ENCODE data around the gene SHISA4.
"Not testable (repeated sequence)": the region's sequence is repeated elsewhere in the genome, so short reads cannot be mapped to it uniquely, and the experiment has no call there.

The SHISA4 gene

DNA sequence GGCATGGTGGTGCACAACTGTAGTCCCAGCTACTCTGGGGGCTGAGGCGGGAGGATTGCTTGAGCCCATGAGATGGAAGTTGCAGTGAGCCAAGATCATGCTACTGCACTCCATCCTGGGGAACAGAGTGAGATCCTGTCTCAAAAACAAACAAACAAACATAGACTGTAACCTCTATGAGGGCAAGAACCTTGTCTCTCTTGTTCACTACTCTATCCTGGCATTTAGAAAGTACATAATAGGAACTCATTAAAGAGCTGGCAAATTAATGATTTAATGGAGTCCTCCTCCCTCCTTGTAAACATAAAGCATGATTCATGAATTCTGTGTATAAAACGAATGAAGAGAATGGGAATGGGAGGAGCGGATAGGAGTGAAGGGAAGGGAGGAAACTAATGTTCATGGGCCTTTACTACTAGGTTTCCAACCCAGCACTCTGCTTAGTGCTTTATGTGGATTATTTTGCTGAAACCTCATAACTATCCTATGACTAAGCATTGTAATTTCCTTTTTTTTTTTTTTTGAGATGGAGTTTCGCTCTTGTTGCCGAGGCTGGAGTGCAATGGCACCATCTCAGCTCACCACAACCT lies 49.0 kb downstream of the SHISA4 start:
- Histone ChIP-seq H3K4me3 (ENCODE audit: low read depth in 1 of 2, low read length in 1 of 2) (no peak overlapping the region), H3K4me1 (ENCODE audit: control insufficient read depth in 1 of 2, insufficient read depth in 1 of 2, low read depth in 1 of 2, low read length in 1 of 2) (no peaks in the 10 kb centered on the region), H3K36me3 (no peaks in the 10 kb centered on the region), H3K27ac (no peak overlapping the region), H3K27me3 (peaks cover 14% of the 10 kb centered on the region), H3K9me3 (no peaks in the 10 kb centered on the region)
- TF ChIP-seq, protein P1, sequence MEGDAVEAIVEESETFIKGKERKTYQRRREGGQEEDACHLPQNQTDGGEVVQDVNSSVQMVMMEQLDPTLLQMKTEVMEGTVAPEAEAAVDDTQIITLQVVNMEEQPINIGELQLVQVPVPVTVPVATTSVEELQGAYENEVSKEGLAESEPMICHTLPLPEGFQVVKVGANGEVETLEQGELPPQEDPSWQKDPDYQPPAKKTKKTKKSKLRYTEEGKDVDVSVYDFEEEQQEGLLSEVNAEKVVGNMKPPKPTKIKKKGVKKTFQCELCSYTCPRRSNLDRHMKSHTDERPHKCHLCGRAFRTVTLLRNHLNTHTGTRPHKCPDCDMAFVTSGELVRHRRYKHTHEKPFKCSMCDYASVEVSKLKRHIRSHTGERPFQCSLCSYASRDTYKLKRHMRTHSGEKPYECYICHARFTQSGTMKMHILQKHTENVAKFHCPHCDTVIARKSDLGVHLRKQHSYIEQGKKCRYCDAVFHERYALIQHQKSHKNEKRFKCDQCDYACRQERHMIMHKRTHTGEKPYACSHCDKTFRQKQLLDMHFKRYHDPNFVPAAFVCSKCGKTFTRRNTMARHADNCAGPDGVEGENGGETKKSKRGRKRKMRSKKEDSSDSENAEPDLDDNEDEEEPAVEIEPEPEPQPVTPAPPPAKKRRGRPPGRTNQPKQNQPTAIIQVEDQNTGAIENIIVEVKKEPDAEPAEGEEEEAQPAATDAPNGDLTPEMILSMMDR (IDR thresholded peaks at IDR 0.05), result no peak

DNA sequence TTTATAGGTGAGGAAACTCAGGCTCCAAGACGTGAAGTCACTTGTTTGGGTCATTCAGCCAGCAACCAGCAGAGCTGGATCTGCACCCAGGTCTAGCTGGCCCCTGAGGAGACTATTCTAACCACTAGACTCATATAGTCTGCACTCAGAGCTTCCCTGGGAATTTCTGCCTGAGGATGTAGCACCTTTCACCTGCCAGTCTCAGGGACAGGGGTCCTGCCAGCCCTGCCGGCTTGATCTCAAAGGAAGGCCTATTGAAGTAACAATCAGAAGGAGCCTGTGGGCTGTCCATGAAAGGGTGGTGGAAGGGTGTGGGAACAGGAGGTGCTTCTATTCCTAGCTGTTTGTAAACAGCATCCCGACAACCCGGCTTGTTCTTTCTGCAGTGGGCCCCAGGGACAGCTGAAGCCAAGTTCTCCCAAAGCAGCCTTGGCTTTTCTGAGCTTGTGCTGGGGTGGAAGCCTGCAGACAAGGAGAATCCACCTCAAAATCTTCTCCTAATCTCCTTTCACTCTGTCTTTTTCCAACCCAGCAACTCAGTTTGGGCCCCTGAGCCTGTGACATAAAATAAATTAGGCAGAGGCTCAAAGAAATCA lies 49.8 kb downstream of the SHISA4 start:
- Histone ChIP-seq H3K27me3 (peaks cover 14% of the 10 kb centered on the region), H3K36me3 (no peaks in the 10 kb centered on the region), H3K27ac (no peak overlapping the region), H3K9me3 (no peaks in the 10 kb centered on the region), H3K4me1 (ENCODE audit: control insufficient read depth in 1 of 2, insufficient read depth in 1 of 2, low read depth in 1 of 2, low read length in 1 of 2) (no peaks in the 10 kb centered on the region), H3K4me3 (ENCODE audit: low read depth in 1 of 2, low read length in 1 of 2) (no peak overlapping the region)
- TF ChIP-seq, protein P1 (IDR thresholded peaks at IDR 0.05), result no peak

DNA sequence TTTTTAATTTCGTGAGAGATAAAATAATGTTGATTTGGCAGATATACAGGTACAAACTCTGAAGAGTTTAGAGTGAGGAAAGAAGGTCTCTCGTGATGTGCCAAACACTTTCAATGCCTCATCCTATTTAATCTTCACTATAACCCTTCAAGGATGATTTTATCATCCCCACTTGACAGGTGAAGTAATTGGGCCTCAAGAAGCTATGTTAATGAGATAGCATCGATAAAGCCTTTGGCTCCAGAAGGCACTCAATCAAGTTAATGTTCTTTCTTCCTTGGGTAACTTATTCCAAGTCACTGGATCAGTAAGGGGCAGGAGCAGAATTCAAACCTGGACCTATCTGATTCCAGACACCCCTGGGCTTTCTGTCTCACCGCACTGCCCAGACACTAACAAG lies 50.5 kb downstream of the SHISA4 start:
- Histone ChIP-seq H3K4me1 (ENCODE audit: control insufficient read depth in 1 of 2, insufficient read depth in 1 of 2, low read depth in 1 of 2, low read length in 1 of 2) (no peaks in the 10 kb centered on the region), H3K27me3 (peaks cover 14% of the 10 kb centered on the region), H3K4me3 (ENCODE audit: low read depth in 1 of 2, low read length in 1 of 2) (no peak overlapping the region), H3K9me3 (no peaks in the 10 kb centered on the region), H3K36me3 (no peaks in the 10 kb centered on the region), H3K27ac (no peak overlapping the region)
- TF ChIP-seq, protein P1 (IDR thresholded peaks at IDR 0.05), result no peak

DNA sequence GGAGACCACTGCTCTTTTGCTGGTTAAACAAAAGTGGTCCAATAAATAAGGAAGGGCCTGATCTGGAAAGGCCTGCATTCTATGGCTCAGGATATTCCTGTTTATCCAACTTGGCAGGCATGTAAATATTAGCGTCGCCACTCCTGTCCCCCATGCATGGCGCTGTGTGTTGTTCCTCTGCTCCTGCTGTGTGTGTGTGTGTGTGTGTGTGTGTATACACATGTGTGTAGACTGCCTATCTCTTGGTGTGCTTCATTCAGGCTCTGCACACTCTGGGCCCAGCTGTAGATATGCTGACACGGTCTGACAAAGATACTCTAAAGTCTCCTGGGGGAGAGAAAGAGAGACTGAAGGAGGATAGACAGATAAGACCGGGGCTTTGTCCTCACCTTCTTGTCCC lies 50.9 kb downstream of the SHISA4 start:
- H3K9me3 ChIP-seq, result no peaks in the 10 kb centered on the region
- H3K36me3 ChIP-seq, result no peaks in the 10 kb centered on the region
- TF ChIP-seq, protein P1 (IDR thresholded peaks at IDR 0.05), result no peak
- H3K4me1 ChIP-seq (ENCODE audit: control insufficient read depth in 1 of 2, insufficient read depth in 1 of 2, low read depth in 1 of 2, low read length in 1 of 2), result no peaks in the 10 kb centered on the region
- peaks cover 14% of the 10 kb centered on the region for H3K27me3 ChIP-seq
- no peak overlapping the region for H3K27ac ChIP-seq
- H3K4me3 ChIP-seq (ENCODE audit: low read depth in 1 of 2, low read length in 1 of 2), result no peak overlapping the region

DNA sequence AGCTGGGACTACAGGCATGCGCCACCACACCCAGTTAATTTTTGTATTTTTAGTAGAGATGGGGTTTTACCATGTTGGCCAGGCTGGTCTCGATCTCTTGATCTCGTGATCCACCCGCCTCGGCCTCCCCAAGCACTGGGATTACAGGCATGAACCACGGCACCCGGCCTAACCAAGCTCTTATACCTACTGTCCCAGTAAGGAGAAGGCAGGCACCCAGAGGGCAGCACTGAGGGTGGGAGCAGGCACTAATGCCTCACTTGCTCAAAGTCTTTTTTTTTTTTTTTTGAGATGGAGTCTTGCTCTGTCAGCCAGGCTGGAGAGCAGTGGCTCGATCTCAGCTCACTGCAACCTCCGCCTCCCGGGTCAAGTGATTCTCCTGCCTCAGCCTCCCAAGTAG lies 51.6 kb downstream of the SHISA4 start:
- not testable (repeated sequence) for H3K4me3 ChIP-seq (ENCODE audit: low read depth in 1 of 2, low read length in 1 of 2); H3K36me3 ChIP-seq; H3K4me1 ChIP-seq (ENCODE audit: control insufficient read depth in 1 of 2, insufficient read depth in 1 of 2, low read depth in 1 of 2, low read length in 1 of 2); H3K27ac ChIP-seq; H3K9me3 ChIP-seq
- peaks cover 17% of the 10 kb centered on the region for H3K27me3 ChIP-seq

DNA sequence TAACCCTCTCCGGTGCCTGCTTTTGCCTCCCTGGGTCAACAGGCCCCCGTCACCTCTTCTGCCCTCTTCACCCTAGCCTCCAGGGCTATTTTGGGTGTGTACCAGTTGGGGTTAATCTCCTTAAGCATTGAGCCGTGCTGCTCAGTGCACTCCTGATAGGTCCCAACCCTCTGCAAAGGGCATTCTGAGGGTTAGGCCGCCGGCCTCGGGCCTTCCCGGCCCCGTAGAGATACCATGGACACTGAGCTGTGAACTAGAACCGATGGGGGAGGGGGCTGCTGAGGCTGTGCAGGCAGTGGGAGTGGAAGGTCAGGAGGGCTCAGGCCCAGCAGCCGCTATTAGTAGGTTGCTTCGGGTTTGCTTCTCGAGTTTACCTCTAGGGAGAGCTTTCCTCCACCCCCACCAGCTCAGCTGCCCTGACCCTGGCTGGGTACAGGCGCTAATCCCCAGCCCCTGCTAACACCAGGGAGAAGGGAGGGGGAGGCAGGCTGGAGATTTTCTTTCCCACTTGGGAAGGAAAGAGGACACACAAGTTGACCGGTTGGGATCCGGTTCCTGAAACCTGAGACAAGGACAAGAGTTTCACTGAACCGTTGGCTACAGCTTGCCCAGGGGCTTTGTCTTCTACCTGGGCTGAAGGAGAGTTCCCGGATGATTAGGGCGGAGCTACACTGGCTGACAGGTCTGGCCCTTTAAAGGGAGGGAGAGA lies 52.9 kb downstream of the SHISA4 start:
- Histone ChIP-seq H3K27me3 (peaks cover 30% of the 10 kb centered on the region), H3K4me1 (ENCODE audit: control insufficient read depth in 1 of 2, insufficient read depth in 1 of 2, low read depth in 1 of 2, low read length in 1 of 2) (no peaks in the 10 kb centered on the region), H3K36me3 (no peaks in the 10 kb centered on the region), H3K4me3 (ENCODE audit: low read depth in 1 of 2, low read length in 1 of 2) (no peak overlapping the region), H3K27ac (no peak overlapping the region), H3K9me3 (no peaks in the 10 kb centered on the region)
- TF ChIP-seq, protein P1 (IDR thresholded peaks at IDR 0.05), result no peak
